HCT116 (cell line): Measurements from ENCODE around the gene ROR2. TPM values are rescaled to one million over a fixed set of nuclear protein-coding genes. Genes with fewer than 3 reads are reported as not detected.

ENCODE experiments used
- ATAC-seq: fragments of 200-7000 bp; cut with Tn5 transposase; 2 replicates; pipeline ENCODE4 v1.9.1; 2020; ENCODE audit warnings: mild to moderate bottlenecking, moderate library complexity
- BruUV-seq: library from RNA; stranded (reverse); fragments of 400-500 nt; replicated peaks from 2 replicates; lab custom pipeline; 2021; lab: Mats Ljungman, UMichigan
- CTCF ChIA-PET: fragments of 300-600 bp; sonication (Branson Sonifier 250); formaldehyde crosslinking; loops from one replicate; lab custom pipeline; 2021; ENCODE audit warnings: antibody characterized with exemption; lab: Charles Lee
- POLR2A ChIA-PET: fragments of 300-600, 350-600 bp; sonication (Branson Sonifier 250); formaldehyde crosslinking; loops from one replicate; lab custom pipeline; 2021; ENCODE audit warnings: antibody characterized with exemption; lab: Charles Lee
- RAD21 ChIA-PET, 2 experiments: fragments of 300-600 bp; sonication (Branson Sonifier 250); formaldehyde crosslinking; loops; one replicate each; lab custom pipeline; 2023; ENCODE audit warnings: low total read pairs in 2 of 2; ENCODE audit not compliant: uncharacterized antibody in 2 of 2, unreplicated experiment in 2 of 2, low non-redundant PET in 1 of 2; lab: Charles Lee
- DNase-seq: peaks from one replicate; pipeline ENCODE4 v3.0.0-alpha.2; 2010; ENCODE audit warnings: low read depth, low spot score
- H2AFZ ChIP-seq: fragments of 200-600 bp; shearing (Covaris generic), sonication (generic); 2 replicates; pipeline ENCODE4 v1.6.1; 2017; ENCODE audit warnings: low read depth, mixed run types, mixed read lengths, antibody characterized with exemption, low read length; ENCODE audit not compliant: poor library complexity, severe bottlenecking
- H3K27ac ChIP-seq: 2 replicates; pipeline ENCODE4 v1.5.1; 2012; ENCODE audit warnings: low read depth, low read length
- H3K27me3 ChIP-seq: fragments of 200-600 bp; sonication (generic); 2 replicates; pipeline ENCODE4 v1.6.1; 2016; ENCODE audit warnings: mixed run types, low read length, mixed read lengths; ENCODE audit not compliant: insufficient read depth
- H3K36me3 ChIP-seq, 2 experiments: fragments of 200-500 bp in 1 of 2; fragments of 200-600 bp in 1 of 2; sonication (Bioruptor generic) in 1 of 2; sonication (generic) in 1 of 2; 2 replicates each; pipeline versions ENCODE4 v1.5.1 to v1.6.1; 2014 to 2016; ENCODE audit warnings: low read length in 2 of 2, inconsistent platforms in 1 of 2, mixed read lengths in 1 of 2, mixed run types in 1 of 2; ENCODE audit not compliant: insufficient read depth in 2 of 2, control insufficient read depth in 1 of 2
- H3K4me1 ChIP-seq, 2 experiments: fragments of 200-600 bp in 1 of 2; sonication (generic) in 1 of 2; 2 replicates each; pipeline versions ENCODE4 v1.5.1 to v1.6.1; 2012 to 2017; ENCODE audit warnings: low read length in 2 of 2, inconsistent platforms in 1 of 2, mild to moderate bottlenecking in 1 of 2, mixed read lengths in 1 of 2, mixed run types in 1 of 2, moderate library complexity in 1 of 2; ENCODE audit not compliant: insufficient read depth in 2 of 2, control insufficient read depth in 1 of 2
- H3K4me2 ChIP-seq: fragments of 200-600 bp; sonication (generic); 2 replicates; pipeline ENCODE4 v1.6.1; 2017; ENCODE audit warnings: mixed run types, low read length, mixed read lengths
- H3K4me3 ChIP-seq, 2 experiments: fragments of 200-600 bp in 1 of 2; sonication (generic) in 1 of 2; replicated peaks in 1 of 2; 2 replicates each; pipeline ENCODE4 v1.5.1; 2011 to 2016; ENCODE audit warnings: low read length in 2 of 2, control low read depth in 1 of 2, low read depth in 1 of 2, mild to moderate bottlenecking in 1 of 2, mixed read lengths in 1 of 2, mixed run types in 1 of 2
- H3K79me2 ChIP-seq: fragments of 200-600 bp; sonication (generic); 2 replicates; pipeline ENCODE4 v1.6.1; 2017; ENCODE audit warnings: mild to moderate bottlenecking, mixed run types, low read length, moderate library complexity, mixed read lengths; ENCODE audit not compliant: insufficient read depth
- H3K9ac ChIP-seq: fragments of 200-600 bp; sonication (generic); 2 replicates; pipeline ENCODE4 v1.6.1; 2016; ENCODE audit warnings: low read length, mixed read lengths
- H3K9me2 ChIP-seq: fragments of 200-600 bp; sonication (generic), shearing (Covaris generic); 2 replicates; pipeline ENCODE4 v1.6.1; 2017; ENCODE audit warnings: mixed run types, mild to moderate bottlenecking, moderate library complexity; ENCODE audit not compliant: insufficient read depth
- H3K9me3 ChIP-seq, 2 experiments: fragments of 200-500 bp in 1 of 2; fragments of 200-600 bp in 1 of 2; sonication (Bioruptor generic) in 1 of 2; sonication (generic) in 1 of 2; 2 replicates each; pipeline ENCODE4 v1.6.1; 2014 to 2017; ENCODE audit warnings: low read length in 2 of 2, mixed read lengths in 2 of 2, inconsistent platforms in 1 of 2, low read depth in 1 of 2, mild to moderate bottlenecking in 1 of 2, mixed run types in 1 of 2, moderate library complexity in 1 of 2; ENCODE audit not compliant: control insufficient read depth in 1 of 2, insufficient read depth in 1 of 2
- H4K20me1 ChIP-seq: fragments of 200-600 bp; sonication (generic), shearing (Covaris generic); 2 replicates; pipeline ENCODE4 v1.6.1; 2017; ENCODE audit warnings: mixed run types, mild to moderate bottlenecking, moderate library complexity; ENCODE audit not compliant: insufficient read depth
- CBX3 ChIP-seq: IDR thresholded peaks from 2 replicates; pipeline ENCODE4 v1.6.1; 2012; ENCODE audit warnings: low read depth
- CEBPB ChIP-seq: IDR thresholded peaks from 2 replicates; pipeline ENCODE4 v1.6.1; 2012; ENCODE audit warnings: low read depth
- CTCF ChIP-seq, 3 experiments: fragments of 200-600 bp in 1 of 3; sonication (generic) in 1 of 3; IDR thresholded peaks in 2 of 3; conservative IDR thresholded peaks in 1 of 3; 2 replicates each; pipeline ENCODE4 v1.5.1; 2012 to 2017; ENCODE audit warnings: low read depth in 2 of 3, low read length in 2 of 3, antibody characterized with exemption in 1 of 3, borderline replicate concordance in 1 of 3, control low read depth in 1 of 3, mild to moderate bottlenecking in 1 of 3, mixed read lengths in 1 of 3, mixed run types in 1 of 3, moderate library complexity in 1 of 3; ENCODE audit not compliant: insufficient read depth in 1 of 3
- EGR1 ChIP-seq: IDR thresholded peaks from 2 replicates; pipeline ENCODE4 v1.6.1; 2012; ENCODE audit warnings: low read depth
- ELF1 ChIP-seq: IDR thresholded peaks from 2 replicates; pipeline ENCODE4 v1.6.1; 2012; ENCODE audit warnings: low read depth, borderline replicate concordance
- EZH2 ChIP-seq: fragments of 200-600 bp; sonication (generic); IDR thresholded peaks from 2 replicates; pipeline ENCODE4 v1.6.1; 2017; ENCODE audit warnings: antibody characterized with exemption, mixed run types
- EZH2phosphoT487 ChIP-seq: fragments of 200-600 bp; IDR thresholded peaks from 2 replicates; pipeline ENCODE4 v1.6.1; 2018; ENCODE audit warnings: antibody characterized with exemption, borderline replicate concordance
- FOSL1 ChIP-seq: IDR thresholded peaks from 2 replicates; pipeline ENCODE4 v1.6.1; 2012; ENCODE audit warnings: low read depth
- JUND ChIP-seq: IDR thresholded peaks from 2 replicates; pipeline ENCODE4 v1.6.1; 2012
- POLR2AphosphoS5 ChIP-seq: IDR thresholded peaks from 2 replicates; pipeline ENCODE4 v1.6.1; 2011; ENCODE audit warnings: mild to moderate bottlenecking, low read depth, low read length, moderate library complexity
- RAD21 ChIP-seq: IDR thresholded peaks from 2 replicates; pipeline ENCODE4 v1.6.1; 2012; ENCODE audit warnings: low read depth, mild to moderate bottlenecking
- SIN3A ChIP-seq: IDR thresholded peaks from 2 replicates; pipeline ENCODE4 v1.6.1; 2012; ENCODE audit warnings: low read depth
- SRF ChIP-seq: IDR thresholded peaks from 2 replicates; pipeline ENCODE4 v1.6.1; 2012; ENCODE audit warnings: low read depth
- YY1 ChIP-seq: IDR thresholded peaks from 2 replicates; pipeline ENCODE4 v1.6.1; 2011; ENCODE audit warnings: low read length, low read depth, moderate library complexity, mild to moderate bottlenecking; ENCODE audit not compliant: insufficient replicate concordance; ENCODE audit errors: extremely low read depth
- ZBTB33 ChIP-seq: IDR thresholded peaks from 2 replicates; pipeline ENCODE4 v1.6.1; 2011; ENCODE audit warnings: mild to moderate bottlenecking, low read length, moderate library complexity; ENCODE audit not compliant: insufficient replicate concordance; ENCODE audit errors: extremely low read depth
- ZFX ChIP-seq: fragments of 450-650 bp; IDR thresholded peaks from 2 replicates; pipeline ENCODE4 v1.6.1; 2017
- ZNF274 ChIP-seq: fragments of 200-500 bp; sonication (Bioruptor generic); IDR thresholded peaks from 2 replicates; pipeline ENCODE4 v1.6.1; 2014; ENCODE audit warnings: mild to moderate bottlenecking, low read depth, low read length, inconsistent platforms
- intact Hi-C: fragments of 100-400 bp; cut with micrococcal nuclease; formaldehyde crosslinking; loops from 2 replicates; pipeline ENCODE4 v1.10.0; 2022
- total RNA-seq: library from RNA; stranded (reverse); gene quantifications from one replicate; pipeline ENCODE4 v1.2.1, GENCODE V29; 2021; ENCODE audit not compliant: unreplicated experiment
- TF ChIP-seq, protein P1 (sequence below): IDR thresholded peaks from 2 replicates; pipeline ENCODE4 v1.6.1; 2012
- TF ChIP-seq, protein P2 (sequence below): IDR thresholded peaks from 2 replicates; pipeline ENCODE4 v1.6.1; 2012; ENCODE audit warnings: low read depth
- TF ChIP-seq, protein P3 (sequence below): IDR thresholded peaks from 2 replicates; pipeline ENCODE4 v1.6.1; 2012

Gene ROR2
- total RNA-seq, 1 experiment from 2014 or later = 15.7 TPM

GRCh38 chr9:91835632-91836031, 114.4 kb downstream of the ROR2 start (continued):
- TF ChIP-seq, protein P1, sequence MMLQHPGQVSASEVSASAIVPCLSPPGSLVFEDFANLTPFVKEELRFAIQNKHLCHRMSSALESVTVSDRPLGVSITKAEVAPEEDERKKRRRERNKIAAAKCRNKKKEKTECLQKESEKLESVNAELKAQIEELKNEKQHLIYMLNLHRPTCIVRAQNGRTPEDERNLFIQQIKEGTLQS = no peak
- no peak for TF ChIP-seq POLR2AphosphoS5

- POLR2A ChIA-PET = no interaction called here
- CTCF ChIA-PET = no interaction called here
- Histone ChIP-seq H3K36me3 (no peaks in the 10 kb centered on the region), H3K9ac (no peak overlapping the region), H3K4me1 (peaks cover 18 to 19% of the 10 kb centered on the region in 2 experiments), H3K27me3 (no peaks in the 10 kb centered on the region), H3K9me2 (no peaks in the 10 kb centered on the region)
- BruUV-seq = no TSS peak
- DNase-seq = no peak
- TF ChIP-seq EGR1 (no peak), SRF (no peak), ZNF274 (no peak), CTCF (IDR thresholded peaks at IDR 0.05 in 2 of 3, conservative IDR thresholded peaks at IDR 0.05 in 1 of 3; ENCODE audit: borderline replicate concordance in 1 of 3, insufficient read depth in 1 of 3, low read depth in 2 of 3, low read length in 2 of 3) (no peak), ZBTB33 (no peak), ELF1 (no peak), SIN3A (no peak), RAD21 (no peak), ZFX (no peak), CEBPB (no peak), FOSL1 (no peak), CBX3 (no peak), JUND (no peak), POLR2AphosphoS5 (no peak), EZH2 (no peak), EZH2phosphoT487 (no peak), YY1 (no peak)
- TF ChIP-seq, protein P2, sequence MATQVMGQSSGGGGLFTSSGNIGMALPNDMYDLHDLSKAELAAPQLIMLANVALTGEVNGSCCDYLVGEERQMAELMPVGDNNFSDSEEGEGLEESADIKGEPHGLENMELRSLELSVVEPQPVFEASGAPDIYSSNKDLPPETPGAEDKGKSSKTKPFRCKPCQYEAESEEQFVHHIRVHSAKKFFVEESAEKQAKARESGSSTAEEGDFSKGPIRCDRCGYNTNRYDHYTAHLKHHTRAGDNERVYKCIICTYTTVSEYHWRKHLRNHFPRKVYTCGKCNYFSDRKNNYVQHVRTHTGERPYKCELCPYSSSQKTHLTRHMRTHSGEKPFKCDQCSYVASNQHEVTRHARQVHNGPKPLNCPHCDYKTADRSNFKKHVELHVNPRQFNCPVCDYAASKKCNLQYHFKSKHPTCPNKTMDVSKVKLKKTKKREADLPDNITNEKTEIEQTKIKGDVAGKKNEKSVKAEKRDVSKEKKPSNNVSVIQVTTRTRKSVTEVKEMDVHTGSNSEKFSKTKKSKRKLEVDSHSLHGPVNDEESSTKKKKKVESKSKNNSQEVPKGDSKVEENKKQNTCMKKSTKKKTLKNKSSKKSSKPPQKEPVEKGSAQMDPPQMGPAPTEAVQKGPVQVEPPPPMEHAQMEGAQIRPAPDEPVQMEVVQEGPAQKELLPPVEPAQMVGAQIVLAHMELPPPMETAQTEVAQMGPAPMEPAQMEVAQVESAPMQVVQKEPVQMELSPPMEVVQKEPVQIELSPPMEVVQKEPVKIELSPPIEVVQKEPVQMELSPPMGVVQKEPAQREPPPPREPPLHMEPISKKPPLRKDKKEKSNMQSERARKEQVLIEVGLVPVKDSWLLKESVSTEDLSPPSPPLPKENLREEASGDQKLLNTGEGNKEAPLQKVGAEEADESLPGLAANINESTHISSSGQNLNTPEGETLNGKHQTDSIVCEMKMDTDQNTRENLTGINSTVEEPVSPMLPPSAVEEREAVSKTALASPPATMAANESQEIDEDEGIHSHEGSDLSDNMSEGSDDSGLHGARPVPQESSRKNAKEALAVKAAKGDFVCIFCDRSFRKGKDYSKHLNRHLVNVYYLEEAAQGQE = no peak
- TF ChIP-seq, protein P3, sequence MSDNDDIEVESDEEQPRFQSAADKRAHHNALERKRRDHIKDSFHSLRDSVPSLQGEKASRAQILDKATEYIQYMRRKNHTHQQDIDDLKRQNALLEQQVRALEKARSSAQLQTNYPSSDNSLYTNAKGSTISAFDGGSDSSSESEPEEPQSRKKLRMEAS = no peak
- TF ChIP-seq, all 23 proteins: peak for 0
- Histone ChIP-seq H3K9me3 (no peaks in the 10 kb centered on the region), H3K4me3 (no peak overlapping the region), H3K27ac (no peak overlapping the region), H3K79me2 (peaks cover 2% of the 10 kb centered on the region; the same call in 1 of the 2 replicates), H3K4me2 (no peak overlapping the region), H4K20me1 (peaks cover 3% of the 10 kb centered on the region; the same call in 1 of the 2 replicates), H2AFZ (no peak overlapping the region)
- ATAC-seq = no peak
- RAD21 ChIA-PET = no interaction called here
- intact Hi-C loops = no loop called here
Observed at GRCh38 chr9:91835216-91835615, 114.8 kb downstream of the ROR2 start.
